ENCODE data around the gene ASTN1. TPM values are rescaled to one million over a fixed set of nuclear protein-coding genes. Genes with fewer than 3 reads are reported as not detected.

The ASTN1 gene
- total and polyA plus RNA-seq, 9 donors: 1.1 to 14.8 (median 2.7) TPM

DNA sequence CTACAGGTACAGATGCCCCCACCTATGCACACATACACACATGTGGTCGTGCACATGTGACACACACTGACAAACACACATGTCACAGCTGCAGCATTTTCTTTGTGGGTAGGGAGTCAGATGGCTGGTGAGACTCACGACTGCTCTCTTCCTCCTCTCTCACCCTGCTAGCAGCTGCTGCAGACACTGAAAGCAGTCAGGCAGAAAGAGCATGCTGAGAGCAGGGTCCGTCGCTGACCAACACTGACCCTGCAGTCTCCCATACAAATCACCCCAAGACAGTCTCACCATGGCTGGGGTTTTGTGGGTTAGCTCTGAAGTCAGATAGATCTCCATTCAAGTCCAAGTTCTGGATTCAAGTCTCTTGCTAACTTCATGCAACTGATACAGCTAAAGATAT, 188.3 kb downstream of the ASTN1 start:
- WGBS, 3 donors: 68 to 74% (median 71%) methylated on average over 4 of the region's 4 CpGs
- no peaks in the 10 kb centered on the region for H3K27me3 ChIP-seq
- DNase-seq: no peak
- H3K4me1 ChIP-seq (ENCODE audit: insufficient read depth): no peaks in the 10 kb centered on the region
- no peak overlapping the region for H3K4me3 ChIP-seq
- intact Hi-C loops (cut with DNase I): no loop called here
- TF ChIP-seq, protein P1, sequence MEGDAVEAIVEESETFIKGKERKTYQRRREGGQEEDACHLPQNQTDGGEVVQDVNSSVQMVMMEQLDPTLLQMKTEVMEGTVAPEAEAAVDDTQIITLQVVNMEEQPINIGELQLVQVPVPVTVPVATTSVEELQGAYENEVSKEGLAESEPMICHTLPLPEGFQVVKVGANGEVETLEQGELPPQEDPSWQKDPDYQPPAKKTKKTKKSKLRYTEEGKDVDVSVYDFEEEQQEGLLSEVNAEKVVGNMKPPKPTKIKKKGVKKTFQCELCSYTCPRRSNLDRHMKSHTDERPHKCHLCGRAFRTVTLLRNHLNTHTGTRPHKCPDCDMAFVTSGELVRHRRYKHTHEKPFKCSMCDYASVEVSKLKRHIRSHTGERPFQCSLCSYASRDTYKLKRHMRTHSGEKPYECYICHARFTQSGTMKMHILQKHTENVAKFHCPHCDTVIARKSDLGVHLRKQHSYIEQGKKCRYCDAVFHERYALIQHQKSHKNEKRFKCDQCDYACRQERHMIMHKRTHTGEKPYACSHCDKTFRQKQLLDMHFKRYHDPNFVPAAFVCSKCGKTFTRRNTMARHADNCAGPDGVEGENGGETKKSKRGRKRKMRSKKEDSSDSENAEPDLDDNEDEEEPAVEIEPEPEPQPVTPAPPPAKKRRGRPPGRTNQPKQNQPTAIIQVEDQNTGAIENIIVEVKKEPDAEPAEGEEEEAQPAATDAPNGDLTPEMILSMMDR (IDR thresholded peaks at IDR 0.05): no peak
- TF ChIP-seq POLR2A (IDR thresholded peaks at IDR 0.05) (no peak), EP300 (IDR thresholded peaks at IDR 0.05) (no peak)
- no peaks in the 10 kb centered on the region for H3K9me3 ChIP-seq
- H3K27ac ChIP-seq: no peak overlapping the region
- no peaks in the 10 kb centered on the region for H3K36me3 ChIP-seq

DNA sequence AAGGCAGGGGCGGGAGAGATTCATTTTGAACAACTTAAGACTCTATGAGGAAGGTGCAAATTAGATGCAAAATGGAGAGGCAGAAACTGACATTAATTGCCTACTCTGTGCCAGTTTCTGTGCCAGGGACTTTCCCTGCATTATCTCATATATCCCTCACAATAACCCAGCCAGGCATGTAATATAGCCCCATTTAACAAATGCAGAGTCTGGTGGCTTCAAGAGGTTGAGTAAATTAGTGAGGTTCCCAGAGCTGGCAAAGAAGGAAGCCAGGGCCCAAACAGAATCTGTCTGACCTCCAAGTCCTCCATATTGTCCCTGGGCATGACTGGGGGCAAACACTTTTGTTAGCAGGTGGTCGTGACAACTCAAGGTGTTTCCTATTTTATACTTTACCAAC, 199.8 kb downstream of the ASTN1 start:
- H3K4me3 ChIP-seq: no peak overlapping the region
- TF ChIP-seq POLR2A (IDR thresholded peaks at IDR 0.05) (no peak), EP300 (IDR thresholded peaks at IDR 0.05) (no peak)
- TF ChIP-seq, protein P1 (IDR thresholded peaks at IDR 0.05): no peak
- H3K9me3 ChIP-seq: no peaks in the 10 kb centered on the region
- no peaks in the 10 kb centered on the region for H3K27me3 ChIP-seq
- H3K27ac ChIP-seq: no peak overlapping the region
- intact Hi-C loops (cut with DNase I): no loop called here
- no peaks in the 10 kb centered on the region for H3K36me3 ChIP-seq
- no peaks in the 10 kb centered on the region for H3K4me1 ChIP-seq (ENCODE audit: insufficient read depth)
- DNase-seq: no peak
- WGBS, 3 donors: 88 to 96% (median 91%) methylated on average over 2 of the region's 2 CpGs

- Histone ChIP-seq H3K36me3 (no peaks in the 10 kb centered on the region), H3K9me3 (no peaks in the 10 kb centered on the region), H3K4me1 (ENCODE audit: insufficient read depth) (no peaks in the 10 kb centered on the region), H3K27me3 (no peaks in the 10 kb centered on the region), H3K27ac (no peak overlapping the region), H3K4me3 (no peak overlapping the region)
- intact Hi-C loops (cut with DNase I): no loop called here
- DNase-seq: no peak
- TF ChIP-seq EP300 (IDR thresholded peaks at IDR 0.05): no peak
- 72 to 83% (median 81%) methylated on average over 2 of the region's 2 CpGs for WGBS, 3 donors
Measured at GRCh38 chr1:176963181-176963580, 201.3 kb downstream of the ASTN1 start.

DNA sequence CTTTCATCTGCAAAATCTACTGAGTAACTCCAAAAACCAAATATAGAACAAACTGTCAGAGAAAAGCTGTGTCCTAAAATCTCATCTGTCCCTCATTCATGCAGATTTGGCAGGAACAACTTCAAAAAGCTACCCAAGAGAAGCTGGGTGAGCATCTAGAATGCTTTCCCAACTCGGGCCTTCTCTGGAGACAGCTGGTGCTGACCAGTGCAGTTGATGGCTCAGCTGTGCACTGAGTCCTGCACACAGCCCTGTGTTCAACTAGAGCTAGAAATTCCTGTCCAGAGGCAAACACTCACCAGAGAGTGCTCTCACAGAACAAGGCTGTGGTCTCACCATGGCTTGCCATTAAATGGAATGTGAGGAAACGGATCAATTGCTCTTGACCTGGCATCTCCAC, 202.8 kb downstream of the ASTN1 start:
- H3K27ac ChIP-seq: no peak overlapping the region
- 87 to 93% (median 91%) methylated on average over 2 of the region's 2 CpGs for WGBS, 3 donors
- no peaks in the 10 kb centered on the region for H3K36me3 ChIP-seq
- no peaks in the 10 kb centered on the region for H3K27me3 ChIP-seq
- no peak for DNase-seq
- no peak overlapping the region for H3K4me3 ChIP-seq
- intact Hi-C loops (cut with DNase I): no loop called here
- no peaks in the 10 kb centered on the region for H3K4me1 ChIP-seq (ENCODE audit: insufficient read depth)
- TF ChIP-seq POLR2A (IDR thresholded peaks at IDR 0.05) (no peak), EP300 (IDR thresholded peaks at IDR 0.05) (no peak)
- TF ChIP-seq, protein P1 (IDR thresholded peaks at IDR 0.05): no peak
- no peaks in the 10 kb centered on the region for H3K9me3 ChIP-seq

- TF ChIP-seq EP300 (IDR thresholded peaks at IDR 0.05): no peak
- TF ChIP-seq, protein P1 (IDR thresholded peaks at IDR 0.05): no peak
- TF ChIP-seq POLR2A (IDR thresholded peaks at IDR 0.05): no peak
- Histone ChIP-seq H3K4me3 (no peak overlapping the region), H3K36me3 (no peaks in the 10 kb centered on the region)
Measured at GRCh38 chr1:176959191-176959820, 205.2 kb downstream of the ASTN1 start.

More at GRCh38 chr1:176959191-176959820, 205.2 kb downstream of the ASTN1 start:
- intact Hi-C loops (cut with DNase I): no loop called here
- Histone ChIP-seq H3K27me3 (no peaks in the 10 kb centered on the region), H3K27ac (no peak overlapping the region), H3K4me1 (ENCODE audit: insufficient read depth) (no peaks in the 10 kb centered on the region), H3K9me3 (no peaks in the 10 kb centered on the region)
- 63 to 65% (median 64%) methylated on average over 3 of the region's 3 CpGs for WGBS, 3 donors
- DNase-seq: no peak
